ENCODE measurements around the gene NELFCD. TPM values are rescaled to one million over a fixed set of nuclear protein-coding genes. Genes with fewer than 3 reads are reported as not detected.
"Not testable (repeated sequence)": the region's sequence is repeated elsewhere in the genome, so short reads cannot be mapped to it uniquely, and the experiment has no call there.

NELFCD gene
- polyA plus RNA-seq, 1 of the 3 experiments (the other 2 are of a cell fraction): 90.0 TPM

DNA sequence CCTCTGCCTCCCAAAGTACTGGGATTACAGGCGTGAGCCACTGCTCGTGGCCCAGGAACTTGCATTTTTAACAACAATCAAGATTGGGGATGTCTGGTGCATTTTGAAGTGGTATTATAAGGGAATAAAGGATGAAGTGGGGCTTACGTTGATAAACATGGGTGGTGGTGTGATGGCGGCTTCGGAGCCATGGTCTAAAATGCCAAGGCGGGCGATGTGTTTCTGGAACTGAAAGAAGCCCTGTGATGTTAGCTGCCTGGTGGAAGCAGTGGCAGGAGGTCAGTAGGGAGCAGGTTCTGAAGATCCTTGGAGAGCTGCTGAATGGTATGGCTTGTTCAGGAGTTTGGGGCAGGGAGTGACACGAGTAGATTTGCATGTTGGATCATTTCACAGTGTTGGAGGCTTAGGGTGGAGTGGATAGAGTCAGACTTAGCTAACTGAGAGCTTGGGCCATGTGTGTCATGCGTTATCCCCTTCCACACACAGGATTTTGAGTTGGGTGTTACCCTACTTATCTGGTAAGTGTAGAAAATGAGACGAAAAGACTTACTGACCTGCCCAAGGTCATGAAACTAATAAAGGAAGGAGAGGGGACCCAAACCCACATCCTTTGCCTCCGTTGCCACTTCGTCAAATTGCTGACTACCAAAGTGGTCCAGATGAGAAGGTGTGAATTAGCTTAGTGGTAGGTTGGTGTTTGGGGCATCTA lies 1.5 kb downstream of the NELFCD start (continued):
- TF ChIP-seq FOSL2 (IDR thresholded peaks at IDR 0.05; ENCODE audit: borderline replicate concordance, low read depth) (no peak), GABPA (IDR thresholded peaks at IDR 0.05; ENCODE audit: low read depth) (no peak)

DNA sequence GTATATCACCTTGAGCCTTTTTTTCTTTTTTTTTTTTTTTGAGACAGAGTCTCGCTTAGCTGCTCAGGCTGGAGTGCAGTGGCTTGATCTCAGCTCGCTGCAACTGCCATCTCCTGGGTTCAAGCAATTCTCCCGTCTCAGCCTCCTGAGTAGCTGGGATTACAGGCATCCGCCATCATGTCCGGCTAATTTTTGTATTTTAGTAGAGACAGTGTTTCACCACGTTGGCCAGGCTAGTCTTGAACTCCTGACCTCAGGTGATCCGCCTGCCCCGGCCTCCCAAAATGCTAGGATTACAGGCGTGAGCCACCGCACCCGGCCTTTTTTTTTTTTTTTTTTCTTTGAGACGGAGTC lies 2.0 kb downstream of the NELFCD start:
- POLR2A ChIA-PET; H3K27me3 ChIP-seq (ENCODE audit: insufficient read depth); H3K4me3 ChIP-seq (ENCODE audit: low read depth in 2 of 2, low read length in 1 of 2); H3K27ac ChIP-seq (ENCODE audit: low read depth in 2 of 2, low read length in 1 of 2); DNase-seq; H2AFZ ChIP-seq (ENCODE audit: low read depth); H3K9ac ChIP-seq; H3K9me2 ChIP-seq; H3F3A ChIP-seq (replicated peaks; ENCODE audit: insufficient read depth); H3K9me3 ChIP-seq: not testable (repeated sequence)
- Histone ChIP-seq H3K79me2 (ENCODE audit: insufficient read depth) (peaks cover 52% of the 10 kb centered on the region), H4K20me1 (ENCODE audit: insufficient read depth) (peaks cover 24% of the 10 kb centered on the region), H3K36me3 (replicated peaks in 1 of 2; ENCODE audit: control insufficient read depth in 1 of 2, insufficient read depth in 2 of 2, low read length in 1 of 2) (peaks cover 15 to 20% of the 10 kb centered on the region in 2 experiments), H3K4me2 (peak overlapping the region; percentile 78; the same call in 1 of the 2 replicates), H3K4me1 (ENCODE audit: control insufficient read depth in 1 of 2, insufficient read depth in 2 of 2, low read depth in 1 of 2, low read length in 1 of 2) (peaks cover 9 to 42% of the 10 kb centered on the region in 2 experiments; a peak in 3 of 4 replicates)
- CTCF ChIA-PET: interaction anchor here (0.6 to 1.6 kb wide), 3 partner anchors 12 to 513 kb away, joined by 3 to 4 read pairs (median 3); no protein-coding TSS in a partner anchor
- WGBS (ENCODE audit: low lambda C conversion rate): 98% methylated on average over 12 of the region's 12 CpGs

DNA sequence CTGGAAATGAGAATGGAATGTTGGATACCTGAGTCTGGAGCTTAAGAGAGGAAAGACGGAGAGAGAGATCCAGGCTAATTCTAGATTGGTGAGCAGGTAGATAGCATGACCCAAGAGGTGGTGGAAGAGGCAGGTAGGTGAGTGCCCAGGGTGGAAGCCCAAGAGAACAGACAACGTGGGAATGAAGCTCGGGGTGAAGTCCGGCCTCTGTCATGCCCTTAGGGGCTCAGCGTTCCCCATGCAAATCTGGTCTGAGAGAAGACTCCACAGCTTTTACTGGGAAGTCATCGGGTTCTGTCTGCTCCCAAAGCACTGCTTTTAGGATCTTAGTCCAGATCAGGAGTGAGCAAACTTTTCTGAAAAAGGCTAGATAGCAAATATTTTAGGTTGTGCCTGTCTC lies 3.6 kb downstream of the NELFCD start:
- DNase-seq: no peak
- 85% methylated on average over 6 of the region's 6 CpGs for WGBS (ENCODE audit: low lambda C conversion rate)
- Histone ChIP-seq H3K4me3 (ENCODE audit: low read depth in 2 of 2, low read length in 1 of 2) (no peak overlapping the region), H3K9me2 (no peaks in the 10 kb centered on the region), H3K27ac (ENCODE audit: low read depth in 2 of 2, low read length in 1 of 2) (peak overlapping the region in 1 of 2 experiments; percentile 40; a peak in 1 of 4 replicates), H3K27me3 (ENCODE audit: insufficient read depth) (no peaks in the 10 kb centered on the region), H3K9ac (no peak overlapping the region), H3K9me3 (no peaks in the 10 kb centered on the region), H3K4me1 (ENCODE audit: control insufficient read depth in 1 of 2, insufficient read depth in 2 of 2, low read depth in 1 of 2, low read length in 1 of 2) (peaks cover 9 to 53% of the 10 kb centered on the region in 2 experiments; a peak in 3 of 4 replicates), H3K79me2 (ENCODE audit: insufficient read depth) (peaks cover 56% of the 10 kb centered on the region), H2AFZ (ENCODE audit: low read depth) (no peak overlapping the region), H4K20me1 (ENCODE audit: insufficient read depth) (peaks cover 24% of the 10 kb centered on the region), H3K4me2 (no peak overlapping the region), H3F3A (replicated peaks; ENCODE audit: insufficient read depth) (no peaks in the 10 kb centered on the region), H3K36me3 (replicated peaks in 1 of 2; ENCODE audit: control insufficient read depth in 1 of 2, insufficient read depth in 2 of 2, low read length in 1 of 2) (peaks cover 28 to 36% of the 10 kb centered on the region in 2 experiments)
- ChIA-PET CTCF (interaction anchor here (0.8 to 1.0 kb wide), 2 partner anchors 32 to 420 kb away, joined by 3 to 4 read pairs; no protein-coding TSS in a partner anchor), POLR2A (interaction anchor here (0.8 to 0.9 kb wide), 2 partner anchors 47 to 96 kb away, joined by 3 to 6 read pairs; partner anchors contain the start of gene ATP5F1E)
- no peak for TF ChIP-seq FOXJ3 (CRISPR knock-in tag; IDR thresholded peaks at IDR 0.05)
- TF ChIP-seq, protein P1, sequence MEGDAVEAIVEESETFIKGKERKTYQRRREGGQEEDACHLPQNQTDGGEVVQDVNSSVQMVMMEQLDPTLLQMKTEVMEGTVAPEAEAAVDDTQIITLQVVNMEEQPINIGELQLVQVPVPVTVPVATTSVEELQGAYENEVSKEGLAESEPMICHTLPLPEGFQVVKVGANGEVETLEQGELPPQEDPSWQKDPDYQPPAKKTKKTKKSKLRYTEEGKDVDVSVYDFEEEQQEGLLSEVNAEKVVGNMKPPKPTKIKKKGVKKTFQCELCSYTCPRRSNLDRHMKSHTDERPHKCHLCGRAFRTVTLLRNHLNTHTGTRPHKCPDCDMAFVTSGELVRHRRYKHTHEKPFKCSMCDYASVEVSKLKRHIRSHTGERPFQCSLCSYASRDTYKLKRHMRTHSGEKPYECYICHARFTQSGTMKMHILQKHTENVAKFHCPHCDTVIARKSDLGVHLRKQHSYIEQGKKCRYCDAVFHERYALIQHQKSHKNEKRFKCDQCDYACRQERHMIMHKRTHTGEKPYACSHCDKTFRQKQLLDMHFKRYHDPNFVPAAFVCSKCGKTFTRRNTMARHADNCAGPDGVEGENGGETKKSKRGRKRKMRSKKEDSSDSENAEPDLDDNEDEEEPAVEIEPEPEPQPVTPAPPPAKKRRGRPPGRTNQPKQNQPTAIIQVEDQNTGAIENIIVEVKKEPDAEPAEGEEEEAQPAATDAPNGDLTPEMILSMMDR (IDR thresholded peaks at IDR 0.05): no peak
- TF ChIP-seq SIN3A (IDR thresholded peaks at IDR 0.05; ENCODE audit: borderline replicate concordance, low read depth, low read length): no peak
- no peak for TF ChIP-seq RXRA (IDR thresholded peaks at IDR 0.05; ENCODE audit: borderline replicate concordance, low read depth)
- TF ChIP-seq RFX5 (IDR thresholded peaks at IDR 0.05; ENCODE audit: low read length): no peak
- TF ChIP-seq JUND (IDR thresholded peaks at IDR 0.05): no peak
- TF ChIP-seq EZH2phosphoT487 (IDR thresholded peaks at IDR 0.05; ENCODE audit: borderline replicate concordance, low read depth): no peak
- TF ChIP-seq, protein P2, sequence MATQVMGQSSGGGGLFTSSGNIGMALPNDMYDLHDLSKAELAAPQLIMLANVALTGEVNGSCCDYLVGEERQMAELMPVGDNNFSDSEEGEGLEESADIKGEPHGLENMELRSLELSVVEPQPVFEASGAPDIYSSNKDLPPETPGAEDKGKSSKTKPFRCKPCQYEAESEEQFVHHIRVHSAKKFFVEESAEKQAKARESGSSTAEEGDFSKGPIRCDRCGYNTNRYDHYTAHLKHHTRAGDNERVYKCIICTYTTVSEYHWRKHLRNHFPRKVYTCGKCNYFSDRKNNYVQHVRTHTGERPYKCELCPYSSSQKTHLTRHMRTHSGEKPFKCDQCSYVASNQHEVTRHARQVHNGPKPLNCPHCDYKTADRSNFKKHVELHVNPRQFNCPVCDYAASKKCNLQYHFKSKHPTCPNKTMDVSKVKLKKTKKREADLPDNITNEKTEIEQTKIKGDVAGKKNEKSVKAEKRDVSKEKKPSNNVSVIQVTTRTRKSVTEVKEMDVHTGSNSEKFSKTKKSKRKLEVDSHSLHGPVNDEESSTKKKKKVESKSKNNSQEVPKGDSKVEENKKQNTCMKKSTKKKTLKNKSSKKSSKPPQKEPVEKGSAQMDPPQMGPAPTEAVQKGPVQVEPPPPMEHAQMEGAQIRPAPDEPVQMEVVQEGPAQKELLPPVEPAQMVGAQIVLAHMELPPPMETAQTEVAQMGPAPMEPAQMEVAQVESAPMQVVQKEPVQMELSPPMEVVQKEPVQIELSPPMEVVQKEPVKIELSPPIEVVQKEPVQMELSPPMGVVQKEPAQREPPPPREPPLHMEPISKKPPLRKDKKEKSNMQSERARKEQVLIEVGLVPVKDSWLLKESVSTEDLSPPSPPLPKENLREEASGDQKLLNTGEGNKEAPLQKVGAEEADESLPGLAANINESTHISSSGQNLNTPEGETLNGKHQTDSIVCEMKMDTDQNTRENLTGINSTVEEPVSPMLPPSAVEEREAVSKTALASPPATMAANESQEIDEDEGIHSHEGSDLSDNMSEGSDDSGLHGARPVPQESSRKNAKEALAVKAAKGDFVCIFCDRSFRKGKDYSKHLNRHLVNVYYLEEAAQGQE (IDR thresholded peaks at IDR 0.05; ENCODE audit: low read depth, low read length): no peak
- TF ChIP-seq YY1 (IDR thresholded peaks at IDR 0.05; ENCODE audit: low read depth): no peak
- TF ChIP-seq, protein P3, sequence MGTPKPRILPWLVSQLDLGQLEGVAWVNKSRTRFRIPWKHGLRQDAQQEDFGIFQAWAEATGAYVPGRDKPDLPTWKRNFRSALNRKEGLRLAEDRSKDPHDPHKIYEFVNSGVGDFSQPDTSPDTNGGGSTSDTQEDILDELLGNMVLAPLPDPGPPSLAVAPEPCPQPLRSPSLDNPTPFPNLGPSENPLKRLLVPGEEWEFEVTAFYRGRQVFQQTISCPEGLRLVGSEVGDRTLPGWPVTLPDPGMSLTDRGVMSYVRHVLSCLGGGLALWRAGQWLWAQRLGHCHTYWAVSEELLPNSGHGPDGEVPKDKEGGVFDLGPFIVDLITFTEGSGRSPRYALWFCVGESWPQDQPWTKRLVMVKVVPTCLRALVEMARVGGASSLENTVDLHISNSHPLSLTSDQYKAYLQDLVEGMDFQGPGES (IDR thresholded peaks at IDR 0.05; ENCODE audit: low read depth, low read length): no peak
- no peak for TF ChIP-seq RCOR1 (IDR thresholded peaks at IDR 0.05; ENCODE audit: low read length)
- no peak for TF ChIP-seq GABPA (IDR thresholded peaks at IDR 0.05; ENCODE audit: low read depth)

Data from SK-N-SH (cell line).